WTC11 (cell line): Measurements from ENCODE around the gene DCST2.

ENCODE experiments used
- CREM ChIP-seq: sonication (generic); formaldehyde crosslinking; IDR thresholded peaks from 2 replicates; pipeline ENCODE4 v1.8.1; 2022; ENCODE audit warnings: mild to moderate bottlenecking, missing genetic modification reagents, moderate library complexity
- JUN ChIP-seq: sonication (generic); formaldehyde crosslinking; IDR thresholded peaks from 2 replicates; pipeline ENCODE4 v1.8.0; 2023; ENCODE audit warnings: mild to moderate bottlenecking, missing genetic modification reagents
- RELA ChIP-seq: sonication (generic); formaldehyde crosslinking; IDR thresholded peaks from 2 replicates; pipeline ENCODE4 v1.8.1; 2022; ENCODE audit warnings: missing genetic modification reagents, mild to moderate bottlenecking, borderline replicate concordance
- ZNF121 ChIP-seq: sonication (generic); formaldehyde crosslinking; IDR thresholded peaks from 2 replicates; pipeline ENCODE4 v1.8.0; 2023; ENCODE audit warnings: missing genetic modification reagents
- ZNF232 ChIP-seq: sonication (generic); formaldehyde crosslinking; IDR thresholded peaks from 2 replicates; pipeline ENCODE4 v1.8.0; 2022; ENCODE audit warnings: mild to moderate bottlenecking, missing genetic modification reagents
- TF ChIP-seq, protein P1 (sequence below): fragments of 200-600 bp; IDR thresholded peaks from 2 replicates; pipeline ENCODE4 v1.8.0; 2022; ENCODE audit warnings: antibody characterized with exemption
- TF ChIP-seq, protein P2 (sequence below): sonication (generic); formaldehyde crosslinking; IDR thresholded peaks from 2 replicates; pipeline ENCODE4 v1.8.1; 2023; ENCODE audit warnings: mild to moderate bottlenecking, missing genetic modification reagents
- TF ChIP-seq, protein P3 (sequence below): sonication (generic); formaldehyde crosslinking; conservative IDR thresholded peaks from 2 replicates; pipeline ENCODE4 v1.8.1; 2023; ENCODE audit warnings: mild to moderate bottlenecking, low read depth, missing genetic modification reagents, moderate library complexity

DNA sequence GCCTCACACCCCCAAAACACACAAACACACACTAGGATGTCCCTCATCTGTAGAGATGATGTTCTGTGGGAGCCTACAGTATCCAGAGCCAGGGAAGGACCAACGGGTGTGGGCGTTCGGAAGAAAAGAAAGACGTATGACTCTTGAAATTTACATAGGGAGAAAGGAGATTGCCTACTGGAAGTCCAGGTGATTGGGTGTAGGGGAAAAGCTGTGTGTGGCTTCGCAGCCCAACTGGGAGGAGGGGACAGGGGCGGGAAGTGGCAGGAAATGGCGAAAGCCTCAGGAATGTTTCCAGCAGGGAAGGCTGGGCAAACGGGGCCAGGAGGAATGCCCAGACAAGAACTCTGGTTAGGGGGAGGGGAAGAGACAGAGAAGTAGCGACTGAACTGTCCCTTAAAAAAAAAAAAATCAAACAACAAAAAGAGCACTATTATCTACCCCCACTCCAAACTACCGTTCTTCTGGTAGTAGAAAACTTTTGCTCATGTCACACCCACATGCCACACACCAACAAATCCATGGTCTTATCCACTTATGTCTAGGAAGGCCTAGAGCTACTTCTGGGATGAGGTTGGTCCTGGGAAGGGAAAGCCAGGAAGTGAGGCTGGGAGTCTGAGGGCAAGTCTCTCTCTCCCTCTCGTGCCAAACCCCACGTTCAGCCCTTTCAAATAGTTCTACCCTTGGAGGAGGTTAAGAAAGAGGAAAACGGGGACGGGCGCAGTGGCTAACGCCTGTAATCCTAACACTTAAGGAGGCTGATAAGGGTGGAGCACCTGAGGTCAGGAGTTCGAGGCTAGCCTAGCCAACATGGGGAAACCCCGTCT is 60.9 kb downstream of the DCST2 start:
- TF ChIP-seq, protein P1, sequence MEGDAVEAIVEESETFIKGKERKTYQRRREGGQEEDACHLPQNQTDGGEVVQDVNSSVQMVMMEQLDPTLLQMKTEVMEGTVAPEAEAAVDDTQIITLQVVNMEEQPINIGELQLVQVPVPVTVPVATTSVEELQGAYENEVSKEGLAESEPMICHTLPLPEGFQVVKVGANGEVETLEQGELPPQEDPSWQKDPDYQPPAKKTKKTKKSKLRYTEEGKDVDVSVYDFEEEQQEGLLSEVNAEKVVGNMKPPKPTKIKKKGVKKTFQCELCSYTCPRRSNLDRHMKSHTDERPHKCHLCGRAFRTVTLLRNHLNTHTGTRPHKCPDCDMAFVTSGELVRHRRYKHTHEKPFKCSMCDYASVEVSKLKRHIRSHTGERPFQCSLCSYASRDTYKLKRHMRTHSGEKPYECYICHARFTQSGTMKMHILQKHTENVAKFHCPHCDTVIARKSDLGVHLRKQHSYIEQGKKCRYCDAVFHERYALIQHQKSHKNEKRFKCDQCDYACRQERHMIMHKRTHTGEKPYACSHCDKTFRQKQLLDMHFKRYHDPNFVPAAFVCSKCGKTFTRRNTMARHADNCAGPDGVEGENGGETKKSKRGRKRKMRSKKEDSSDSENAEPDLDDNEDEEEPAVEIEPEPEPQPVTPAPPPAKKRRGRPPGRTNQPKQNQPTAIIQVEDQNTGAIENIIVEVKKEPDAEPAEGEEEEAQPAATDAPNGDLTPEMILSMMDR: no peak
- TF ChIP-seq ZNF232 (CRISPR knock-in tag): no peak; the same call in 1 of the 2 replicates
- no peak for TF ChIP-seq CREM
- TF ChIP-seq, protein P2, sequence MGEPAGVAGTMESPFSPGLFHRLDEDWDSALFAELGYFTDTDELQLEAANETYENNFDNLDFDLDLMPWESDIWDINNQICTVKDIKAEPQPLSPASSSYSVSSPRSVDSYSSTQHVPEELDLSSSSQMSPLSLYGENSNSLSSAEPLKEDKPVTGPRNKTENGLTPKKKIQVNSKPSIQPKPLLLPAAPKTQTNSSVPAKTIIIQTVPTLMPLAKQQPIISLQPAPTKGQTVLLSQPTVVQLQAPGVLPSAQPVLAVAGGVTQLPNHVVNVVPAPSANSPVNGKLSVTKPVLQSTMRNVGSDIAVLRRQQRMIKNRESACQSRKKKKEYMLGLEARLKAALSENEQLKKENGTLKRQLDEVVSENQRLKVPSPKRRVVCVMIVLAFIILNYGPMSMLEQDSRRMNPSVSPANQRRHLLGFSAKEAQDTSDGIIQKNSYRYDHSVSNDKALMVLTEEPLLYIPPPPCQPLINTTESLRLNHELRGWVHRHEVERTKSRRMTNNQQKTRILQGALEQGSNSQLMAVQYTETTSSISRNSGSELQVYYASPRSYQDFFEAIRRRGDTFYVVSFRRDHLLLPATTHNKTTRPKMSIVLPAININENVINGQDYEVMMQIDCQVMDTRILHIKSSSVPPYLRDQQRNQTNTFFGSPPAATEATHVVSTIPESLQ (CRISPR knock-in tag): no peak
- TF ChIP-seq JUN (CRISPR knock-in tag): no peak
- no peak for TF ChIP-seq ZNF121 (CRISPR knock-in tag)
- TF ChIP-seq RELA (CRISPR knock-in tag): no peak
- TF ChIP-seq, protein P3, sequence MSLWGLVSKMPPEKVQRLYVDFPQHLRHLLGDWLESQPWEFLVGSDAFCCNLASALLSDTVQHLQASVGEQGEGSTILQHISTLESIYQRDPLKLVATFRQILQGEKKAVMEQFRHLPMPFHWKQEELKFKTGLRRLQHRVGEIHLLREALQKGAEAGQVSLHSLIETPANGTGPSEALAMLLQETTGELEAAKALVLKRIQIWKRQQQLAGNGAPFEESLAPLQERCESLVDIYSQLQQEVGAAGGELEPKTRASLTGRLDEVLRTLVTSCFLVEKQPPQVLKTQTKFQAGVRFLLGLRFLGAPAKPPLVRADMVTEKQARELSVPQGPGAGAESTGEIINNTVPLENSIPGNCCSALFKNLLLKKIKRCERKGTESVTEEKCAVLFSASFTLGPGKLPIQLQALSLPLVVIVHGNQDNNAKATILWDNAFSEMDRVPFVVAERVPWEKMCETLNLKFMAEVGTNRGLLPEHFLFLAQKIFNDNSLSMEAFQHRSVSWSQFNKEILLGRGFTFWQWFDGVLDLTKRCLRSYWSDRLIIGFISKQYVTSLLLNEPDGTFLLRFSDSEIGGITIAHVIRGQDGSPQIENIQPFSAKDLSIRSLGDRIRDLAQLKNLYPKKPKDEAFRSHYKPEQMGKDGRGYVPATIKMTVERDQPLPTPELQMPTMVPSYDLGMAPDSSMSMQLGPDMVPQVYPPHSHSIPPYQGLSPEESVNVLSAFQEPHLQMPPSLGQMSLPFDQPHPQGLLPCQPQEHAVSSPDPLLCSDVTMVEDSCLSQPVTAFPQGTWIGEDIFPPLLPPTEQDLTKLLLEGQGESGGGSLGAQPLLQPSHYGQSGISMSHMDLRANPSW (CRISPR knock-in tag): no peak
